ENCODE measurements around the gene KLRB1. TPM values are rescaled to one million over a fixed set of nuclear protein-coding genes. Genes with fewer than 3 reads are reported as not detected.

The KLRB1 gene
- polyA plus RNA-seq, 1 of the 3 experiments (the other 2 are of a cell fraction): not detected

GRCh38 chr12:9634177-9634803, 26.6 kb upstream of the KLRB1 start:
- DNase-seq: peak; percentile 35
- TF ChIP-seq CTCF (IDR thresholded peaks at IDR 0.05) (peak; percentile 89), SMC3 (IDR thresholded peaks at IDR 0.05; ENCODE audit: low read depth, low read length) (peak; percentile 54), MXI1 (IDR thresholded peaks at IDR 0.05; ENCODE audit: low read depth, low read length) (no peak), PBX3 (IDR thresholded peaks at IDR 0.05) (no peak), RAD21 (IDR thresholded peaks at IDR 0.05; ENCODE audit: low read length) (peak; percentile 78)
- Histone ChIP-seq H4K20me1 (ENCODE audit: insufficient read depth) (no peaks in the 10 kb centered on the region), H3K4me3 (ENCODE audit: low read depth in 2 of 2, low read length in 1 of 2) (no peak overlapping the region), H3K79me2 (ENCODE audit: insufficient read depth) (no peaks in the 10 kb centered on the region), H3K9me3 (no peaks in the 10 kb centered on the region), H3K4me1 (ENCODE audit: control insufficient read depth in 1 of 2, insufficient read depth in 2 of 2, low read depth in 1 of 2, low read length in 1 of 2) (no peaks in the 10 kb centered on the region), H3K27me3 (ENCODE audit: insufficient read depth) (no peaks in the 10 kb centered on the region; the same call in 1 of the 2 replicates), H3K9me2 (no peaks in the 10 kb centered on the region), H3K4me2 (no peak overlapping the region), H3K36me3 (replicated peaks in 1 of 2; ENCODE audit: control insufficient read depth in 1 of 2, insufficient read depth in 2 of 2, low read length in 1 of 2) (no peaks in the 10 kb centered on the region), H3K9ac (no peak overlapping the region), H2AFZ (ENCODE audit: low read depth) (no peak overlapping the region), H3K27ac (ENCODE audit: low read depth in 2 of 2, low read length in 1 of 2) (no peak overlapping the region), H3F3A (replicated peaks; ENCODE audit: insufficient read depth) (no peaks in the 10 kb centered on the region)
- WGBS (ENCODE audit: low lambda C conversion rate): 2% methylated on average over 2 of the region's 2 CpGs
- ChIA-PET CTCF (interaction anchor here (0.6 to 2.2 kb wide), 16 partner anchors 9 to 460 kb away, joined by 3 to 32 read pairs (median 4); no protein-coding TSS in a partner anchor), POLR2A (no interaction called here)

- TF ChIP-seq RAD21 (IDR thresholded peaks at IDR 0.05; ENCODE audit: low read length) (no peak), FOXJ3 (CRISPR knock-in tag; IDR thresholded peaks at IDR 0.05) (no peak), REST (IDR thresholded peaks at IDR 0.05; ENCODE audit: low read depth, low read length) (no peak), YY1 (IDR thresholded peaks at IDR 0.05; ENCODE audit: low read depth) (no peak), CTCF (IDR thresholded peaks at IDR 0.05) (no peak), PBX3 (IDR thresholded peaks at IDR 0.05) (no peak)
- Histone ChIP-seq H4K20me1 (ENCODE audit: insufficient read depth) (no peaks in the 10 kb centered on the region), H3K79me2 (ENCODE audit: insufficient read depth) (no peaks in the 10 kb centered on the region), H3K36me3 (replicated peaks in 1 of 2; ENCODE audit: control insufficient read depth in 1 of 2, insufficient read depth in 2 of 2, low read length in 1 of 2) (no peaks in the 10 kb centered on the region), H2AFZ (ENCODE audit: low read depth) (no peak overlapping the region), H3K27ac (ENCODE audit: low read depth in 2 of 2, low read length in 1 of 2) (no peak overlapping the region), H3K4me1 (ENCODE audit: control insufficient read depth in 1 of 2, insufficient read depth in 2 of 2, low read depth in 1 of 2, low read length in 1 of 2) (no peaks in the 10 kb centered on the region), H3K4me2 (no peak overlapping the region), H3K9ac (no peak overlapping the region), H3K9me2 (no peaks in the 10 kb centered on the region), H3K27me3 (ENCODE audit: insufficient read depth) (no peaks in the 10 kb centered on the region; the same call in 1 of the 2 replicates), H3K9me3 (no peaks in the 10 kb centered on the region), H3K4me3 (ENCODE audit: low read depth in 2 of 2, low read length in 1 of 2) (no peak overlapping the region), H3F3A (replicated peaks; ENCODE audit: insufficient read depth) (no peaks in the 10 kb centered on the region)
- DNase-seq: no peak
- POLR2A ChIA-PET: no interaction called here
- 53% methylated on average over 7 of the region's 13 CpGs for WGBS (ENCODE audit: low lambda C conversion rate)
- CTCF ChIA-PET: interaction anchor here (1.2 to 2.2 kb wide), 7 partner anchors 8 to 301 kb away, joined by 3 to 32 read pairs (median 6); no protein-coding TSS in a partner anchor
Measured at GRCh38 chr12:9632766-9633165, 25.1 kb upstream of the KLRB1 start.

Data from SK-N-SH (cell line).